HG03066 (cell line): Measurements from ENCODE around the gene STAG2.
"Not testable (repeated sequence)": the region's sequence is repeated elsewhere in the genome, so short reads cannot be mapped to it uniquely, and the experiment has no call there.

Experiments used
- ATAC-seq: cut with Tn5 transposase; IDR thresholded peaks from one replicate; pipeline ENCODE4 v1.9.1; 2021; ENCODE audit warnings: low read depth; ENCODE audit not compliant: unreplicated experiment

STAG2 gene

DNA sequence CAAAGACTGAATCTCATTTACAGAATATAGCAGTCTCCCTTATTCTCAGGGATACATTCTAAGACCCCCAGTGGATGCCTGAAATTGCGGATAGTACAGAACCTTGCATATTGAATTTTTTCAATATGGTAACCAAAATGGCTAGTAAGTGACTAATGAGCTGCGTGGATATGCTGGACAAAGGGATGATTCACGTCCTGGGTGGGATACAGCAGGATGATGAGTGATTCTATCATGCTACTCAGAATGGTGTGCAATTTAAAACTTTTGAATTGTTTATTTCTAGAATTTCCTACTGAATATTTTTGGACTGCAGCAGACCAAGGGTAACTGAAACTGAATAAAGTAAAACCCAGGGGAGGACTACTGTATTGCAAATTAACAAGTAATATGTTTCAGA is 66.7 kb downstream of the STAG2 start:
- ATAC-seq, result no peak

DNA sequence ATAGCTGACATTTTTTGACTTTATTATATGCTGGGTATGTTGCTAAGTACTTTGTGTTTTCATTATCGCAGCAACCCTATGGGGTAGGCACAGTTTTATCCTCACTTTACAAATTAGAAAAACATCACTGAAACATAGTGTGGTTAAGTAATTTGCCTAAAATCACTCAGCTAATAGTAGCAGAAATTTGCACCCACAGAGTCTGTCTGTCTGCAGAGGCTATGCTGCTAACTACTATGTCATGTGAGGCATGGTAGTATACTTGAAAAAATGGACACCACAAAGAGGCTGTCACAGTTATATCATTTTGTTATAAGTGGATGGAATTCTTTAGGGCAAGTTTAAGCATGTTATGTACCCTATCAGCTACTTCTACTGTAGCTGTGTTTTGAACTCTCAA is 69.0 kb downstream of the STAG2 start:
- ATAC-seq, result peak; percentile 90

DNA sequence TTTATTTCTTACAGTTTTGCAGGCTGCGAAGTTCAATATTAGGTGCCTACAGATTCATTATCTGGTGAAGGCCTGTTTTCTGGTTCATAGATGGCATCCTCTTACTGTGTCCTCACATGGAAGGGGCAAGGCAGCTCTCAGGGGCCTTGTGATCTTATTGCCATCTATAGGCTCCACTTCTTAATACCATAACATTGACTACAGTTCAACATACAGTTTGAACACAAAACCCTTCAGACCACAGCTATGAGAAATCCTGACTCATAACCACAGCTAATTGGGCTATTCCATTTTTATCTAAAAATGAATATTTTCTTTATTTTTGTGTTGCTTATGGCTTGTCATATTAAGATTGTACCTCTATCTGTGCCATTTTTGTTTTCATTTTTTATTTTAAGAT is 72.3 kb downstream of the STAG2 start:
- ATAC-seq, result no peak

DNA sequence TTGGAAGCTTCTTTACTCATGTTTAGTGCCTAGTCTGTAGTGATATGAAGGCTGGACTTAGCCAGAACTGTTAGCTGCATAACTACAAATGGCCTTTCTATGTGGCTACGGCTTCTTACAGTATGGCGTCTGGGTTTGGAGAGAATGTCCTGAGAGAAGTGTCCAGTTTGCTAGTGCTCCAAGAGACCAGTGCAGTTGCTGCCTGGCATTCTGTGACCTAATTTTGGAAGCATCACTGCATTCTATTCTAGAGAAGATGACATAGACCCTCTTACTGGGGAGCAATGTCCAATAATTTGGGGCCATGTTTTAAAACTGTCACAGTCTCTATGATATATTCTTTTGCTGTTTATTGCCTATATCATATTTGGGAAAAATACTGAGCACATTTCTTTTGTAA is 74.2 kb downstream of the STAG2 start:
- no peak for ATAC-seq

DNA sequence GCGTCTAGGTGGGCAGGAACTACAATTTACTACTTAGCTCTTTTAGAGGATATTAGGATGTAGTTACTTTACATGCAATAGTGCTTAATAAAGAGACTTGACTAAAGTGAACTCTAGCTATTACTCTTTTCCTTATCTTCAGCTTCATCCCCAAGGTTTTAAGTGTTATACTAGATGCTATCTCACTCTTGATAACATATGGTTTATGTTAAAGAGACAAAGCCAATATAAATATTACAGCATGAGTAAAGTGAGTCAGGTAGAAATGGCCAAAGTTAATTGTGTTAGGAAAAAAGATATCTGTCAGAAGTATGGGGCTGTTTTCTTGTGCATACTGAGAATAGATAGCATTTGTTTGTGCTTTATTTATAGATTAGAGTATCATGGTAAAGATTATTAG is 80.5 kb downstream of the STAG2 start:
- no peak for ATAC-seq

DNA sequence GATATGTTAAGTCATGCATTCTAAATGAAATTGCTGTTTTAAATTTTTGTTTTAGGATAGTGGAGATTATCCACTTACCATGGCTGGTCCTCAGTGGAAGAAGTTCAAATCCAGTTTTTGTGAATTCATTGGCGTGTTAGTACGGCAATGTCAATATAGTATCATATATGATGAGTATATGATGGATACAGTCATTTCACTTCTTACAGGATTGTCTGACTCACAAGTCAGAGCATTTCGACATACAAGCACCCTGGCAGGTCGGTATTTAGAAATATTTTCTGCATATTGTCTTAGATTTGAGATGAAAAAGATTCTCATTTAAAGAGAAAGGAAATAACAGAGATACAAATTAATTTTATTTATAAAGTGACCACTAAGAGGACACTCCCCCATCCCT is 83.6 kb downstream of the STAG2 start:
- no peak for ATAC-seq

DNA sequence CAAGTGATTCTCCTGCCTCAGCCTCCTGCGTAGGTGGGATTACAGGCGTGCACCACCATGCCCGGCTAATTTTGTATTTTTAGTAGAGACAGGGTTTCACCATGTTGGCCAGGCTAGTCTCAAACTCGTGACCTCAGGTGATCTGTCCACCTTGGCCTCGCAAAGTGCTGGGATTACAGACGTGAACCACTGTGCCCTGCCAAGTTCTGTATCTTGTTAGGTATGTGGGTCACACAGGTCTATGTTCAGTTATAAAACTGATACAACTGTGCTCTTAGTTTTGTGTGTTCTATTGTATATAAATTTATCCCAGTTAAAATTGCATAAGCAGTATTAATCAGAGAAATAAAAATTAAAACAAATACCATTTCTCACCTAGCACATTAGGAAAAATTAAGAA is 122.9 kb downstream of the STAG2 start:
- ATAC-seq, result not testable (repeated sequence)

DNA sequence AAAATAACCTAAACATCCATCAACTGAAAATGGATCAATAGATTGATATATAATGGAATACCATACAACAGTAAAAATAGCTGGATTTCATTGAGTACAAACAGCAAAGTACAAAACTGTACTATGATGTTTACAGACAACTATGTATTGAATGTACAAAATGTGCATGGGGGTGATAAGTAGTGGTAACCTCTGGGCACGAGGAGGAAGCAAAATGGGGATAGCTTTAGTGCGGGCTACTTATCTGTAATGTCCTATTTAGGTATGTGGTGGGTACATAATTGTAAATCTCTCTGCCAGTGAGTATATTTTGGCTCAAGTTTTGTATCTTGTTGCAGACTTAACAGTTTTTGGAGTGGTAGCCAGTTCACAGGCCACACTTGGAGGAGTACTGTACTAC is 123.6 kb downstream of the STAG2 start:
- ATAC-seq, result no peak

DNA sequence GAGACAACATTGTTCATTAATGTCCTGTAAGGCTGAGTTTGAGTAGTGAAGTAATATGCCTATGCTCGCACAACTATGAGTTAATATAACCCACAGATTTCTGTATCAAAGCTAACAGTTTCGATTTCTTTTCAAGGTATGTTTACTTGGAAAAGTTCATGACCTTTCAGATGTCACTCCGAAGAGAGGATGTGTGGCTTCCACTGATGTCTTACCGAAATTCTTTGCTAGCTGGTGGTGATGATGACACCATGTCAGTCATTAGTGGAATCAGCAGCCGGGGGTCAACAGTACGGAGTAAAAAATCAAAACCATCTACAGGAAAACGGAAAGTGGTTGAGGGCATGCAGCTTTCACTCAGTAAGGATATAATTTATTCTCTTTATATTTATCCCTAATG is 124.9 kb downstream of the STAG2 start:
- ATAC-seq, result no peak

DNA sequence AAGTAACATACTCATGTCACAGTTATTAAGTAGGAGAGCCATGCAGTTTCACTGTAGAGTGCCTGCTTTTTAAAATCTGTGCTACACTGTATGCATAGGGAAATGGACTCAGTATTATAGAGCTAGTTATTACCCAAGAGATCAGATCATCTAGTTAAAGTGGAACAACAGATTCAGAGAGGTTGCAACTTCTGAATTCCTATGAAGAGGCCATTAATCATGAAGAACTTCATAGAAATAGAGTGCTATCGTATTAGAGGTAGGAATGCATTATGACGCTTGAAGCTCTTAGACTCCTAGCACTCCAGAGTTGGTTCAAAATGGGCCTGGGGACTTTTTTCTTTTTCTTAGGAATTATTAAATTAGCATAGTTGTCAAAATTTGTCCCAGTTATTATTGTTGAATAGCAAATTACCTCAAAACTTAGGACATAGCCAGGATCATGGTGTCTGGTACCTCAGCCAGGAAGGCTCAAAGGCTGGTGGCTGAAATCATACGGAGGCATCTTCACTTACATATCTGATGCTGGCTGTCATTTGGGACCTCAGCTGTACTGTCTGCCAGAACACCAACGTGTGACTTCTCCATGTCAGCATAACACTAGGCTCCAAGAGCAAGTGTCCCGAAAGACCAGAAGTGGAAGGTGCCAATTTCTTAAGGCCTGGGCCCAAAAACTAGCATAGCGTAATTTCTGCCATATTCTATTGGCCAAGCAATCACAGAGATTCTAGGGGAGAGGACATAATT is 125.7 kb downstream of the STAG2 start:
- ATAC-seq, result no peak

DNA sequence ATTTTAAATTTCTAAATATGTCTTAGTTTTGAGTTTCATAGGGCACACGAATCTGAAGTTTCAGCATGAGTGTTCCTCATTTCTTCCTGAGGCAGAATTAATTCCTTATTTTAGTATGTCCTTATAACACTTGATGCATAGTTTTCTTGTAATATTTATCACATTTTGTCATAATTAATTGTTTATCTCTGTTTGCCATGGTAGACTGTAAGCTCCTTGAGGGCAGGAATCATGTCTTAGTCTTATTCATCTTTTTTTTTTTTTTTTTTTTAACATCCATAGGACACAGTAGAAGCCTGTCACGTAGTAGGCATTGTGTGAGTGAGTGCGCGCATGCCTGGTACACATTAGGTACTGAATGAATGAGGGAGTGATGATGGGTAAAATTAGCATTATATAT is 131.7 kb downstream of the STAG2 start:
- ATAC-seq, result no peak

DNA sequence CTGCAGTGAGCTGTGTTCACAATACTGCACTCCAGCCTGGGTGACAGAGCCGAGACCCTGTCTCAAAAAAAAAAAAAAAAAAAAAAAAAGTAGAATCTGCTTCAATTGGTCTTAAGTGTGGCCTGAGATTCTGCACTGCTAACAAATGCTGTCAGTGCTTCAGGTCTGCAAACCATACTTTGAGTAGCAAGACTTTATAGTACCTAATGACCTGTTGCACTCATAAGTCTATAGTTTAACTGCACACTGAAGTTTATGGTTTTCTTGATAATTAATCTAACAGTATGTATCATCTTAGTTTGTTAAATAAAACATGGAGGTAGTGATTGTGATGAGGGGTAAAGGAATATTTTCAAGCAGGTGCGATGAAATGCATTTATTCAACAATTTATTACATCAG is 135.6 kb downstream of the STAG2 start:
- no peak for ATAC-seq

DNA sequence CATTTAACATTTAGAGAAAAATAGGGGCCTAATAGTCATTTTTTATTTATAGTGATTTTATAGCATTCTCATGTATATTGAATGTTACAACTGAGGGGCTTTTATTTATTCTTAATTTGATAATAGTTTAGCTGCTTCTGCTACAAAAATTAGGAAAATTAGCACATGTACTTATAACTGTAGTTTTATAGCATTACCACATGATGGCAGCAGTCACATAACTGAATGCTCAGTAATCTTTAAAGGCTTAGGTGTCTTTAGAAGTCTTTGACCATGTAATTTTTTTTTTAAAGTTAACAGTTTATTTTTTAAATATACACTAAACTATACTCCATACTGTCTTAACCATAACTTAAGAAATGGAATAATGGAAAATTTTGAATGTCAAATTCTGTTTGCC is 136.6 kb downstream of the STAG2 start:
- no peak for ATAC-seq

DNA sequence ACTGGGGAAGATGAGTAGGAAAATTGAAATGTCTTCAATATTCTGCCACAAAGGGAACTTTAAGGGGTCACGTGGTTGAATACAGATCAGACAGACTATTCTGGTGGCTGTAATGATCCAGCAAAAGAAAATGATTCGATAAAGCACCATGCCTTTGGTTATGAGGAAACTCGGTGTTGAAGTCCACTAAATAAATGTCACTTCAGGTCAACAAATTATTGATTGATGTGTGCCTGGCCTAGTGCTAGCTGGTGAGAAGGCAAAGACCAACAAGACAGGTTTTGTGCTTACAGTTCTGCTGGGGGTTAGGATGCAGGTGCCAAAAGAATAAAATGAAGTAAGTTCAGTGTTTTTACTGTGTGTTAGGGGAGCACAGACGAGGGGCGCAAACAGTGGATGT is 142.5 kb downstream of the STAG2 start:
- no peak for ATAC-seq

DNA sequence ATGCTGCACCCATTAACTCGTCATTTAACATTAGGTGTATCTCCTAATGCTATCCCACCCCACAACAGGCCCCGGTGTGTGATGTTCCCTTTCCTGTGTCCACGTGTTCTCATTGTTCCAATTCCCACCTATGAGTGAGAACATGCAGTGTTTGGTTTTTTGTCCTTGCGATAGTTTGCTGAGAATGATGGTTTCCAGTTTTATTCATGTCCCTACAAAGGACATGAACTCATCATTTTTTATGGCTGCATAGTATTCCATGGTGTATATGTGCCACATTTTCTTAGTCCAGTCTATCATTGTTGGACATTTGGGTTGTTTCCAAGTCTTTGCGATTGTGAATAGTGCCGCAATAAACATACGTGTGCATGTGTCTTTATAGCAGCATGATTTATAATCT is 143.0 kb downstream of the STAG2 start:
- ATAC-seq, result not testable (repeated sequence)

DNA sequence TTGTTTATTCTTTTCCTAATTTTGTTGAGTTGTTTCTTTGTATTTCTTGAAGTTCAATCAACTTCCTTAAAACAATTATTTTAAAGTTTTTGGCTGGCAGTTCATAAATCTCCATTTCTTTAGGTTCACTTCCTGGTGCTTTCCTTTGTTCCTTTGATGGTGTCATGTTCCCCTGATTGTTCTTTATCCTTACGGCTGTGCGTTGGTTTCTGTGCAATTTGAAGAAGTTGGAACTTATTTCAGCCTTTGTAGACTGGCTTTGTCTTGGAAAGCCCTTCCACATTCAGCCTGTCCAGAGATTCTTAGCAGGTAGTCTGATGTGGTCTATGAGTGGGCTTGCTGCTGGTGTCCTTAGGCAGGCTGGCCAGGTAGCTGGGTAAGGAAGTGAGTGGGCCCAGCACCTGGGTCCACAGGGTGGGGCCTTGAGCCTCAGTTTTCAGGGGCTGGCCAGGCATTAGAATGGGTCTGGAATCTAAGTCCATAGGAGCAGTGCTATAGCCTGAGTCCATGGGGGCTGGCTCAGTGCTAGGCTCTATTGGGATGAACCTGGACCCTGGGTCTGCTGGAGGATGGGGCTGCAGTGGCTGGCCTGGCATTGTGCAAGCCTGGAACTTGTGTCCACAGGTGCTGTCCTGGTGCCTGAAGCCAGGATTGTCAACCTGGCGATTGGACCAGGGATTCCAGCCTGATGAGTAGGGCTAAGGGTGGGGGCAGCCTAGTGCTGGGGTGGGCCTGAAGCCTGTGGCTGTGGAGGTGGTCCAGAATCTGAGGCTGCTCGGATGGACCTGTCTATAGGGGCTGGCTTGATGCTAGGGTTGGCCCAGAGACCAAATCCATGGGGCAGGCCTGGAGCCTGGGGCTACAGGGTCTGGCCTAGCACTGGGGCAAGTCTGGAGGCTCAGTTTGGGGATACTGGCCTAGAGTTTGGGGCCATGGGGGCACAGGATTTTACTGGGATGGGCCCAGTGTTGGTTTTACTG is 152.4 kb downstream of the STAG2 start:
- ATAC-seq, result no peak

DNA sequence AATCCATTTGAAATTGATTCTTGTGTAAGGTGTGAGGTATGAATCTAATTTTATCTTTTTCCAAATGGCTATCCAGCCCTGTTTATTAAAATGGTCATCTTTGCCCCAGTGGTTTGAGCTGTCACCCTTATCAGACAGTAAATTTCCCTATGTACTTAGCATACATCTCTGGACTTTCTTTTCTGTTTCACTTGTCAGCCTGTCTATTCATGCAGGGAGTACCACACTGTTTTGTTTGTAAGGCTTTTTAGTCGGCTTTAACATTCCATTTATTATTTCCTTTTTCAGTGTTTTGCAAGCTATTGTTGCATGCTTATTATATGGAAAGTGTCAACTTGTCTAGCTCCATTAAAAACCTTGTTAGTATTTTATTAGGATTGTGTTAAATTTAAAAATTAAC is 155.8 kb downstream of the STAG2 start:
- ATAC-seq, result no peak

DNA sequence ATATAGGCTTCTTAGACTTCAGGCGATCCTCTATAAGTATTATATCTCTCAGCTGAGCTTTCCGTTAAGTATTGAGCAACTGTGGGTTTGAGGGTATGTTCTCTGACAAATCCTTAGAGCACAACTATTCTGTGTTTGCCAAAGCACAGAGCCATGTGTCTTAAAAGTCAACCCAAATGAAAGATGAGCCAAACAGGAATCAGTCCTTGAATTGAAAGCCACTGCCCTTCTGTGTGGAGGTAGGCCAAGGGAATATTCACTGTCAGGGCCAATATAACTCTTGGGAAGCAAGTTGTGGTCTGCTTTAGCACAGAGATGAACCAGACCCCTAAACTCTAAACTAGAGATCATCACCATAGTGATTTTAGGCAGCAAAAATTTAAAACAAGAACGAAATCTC is 164.0 kb downstream of the STAG2 start:
- ATAC-seq, result no peak

DNA sequence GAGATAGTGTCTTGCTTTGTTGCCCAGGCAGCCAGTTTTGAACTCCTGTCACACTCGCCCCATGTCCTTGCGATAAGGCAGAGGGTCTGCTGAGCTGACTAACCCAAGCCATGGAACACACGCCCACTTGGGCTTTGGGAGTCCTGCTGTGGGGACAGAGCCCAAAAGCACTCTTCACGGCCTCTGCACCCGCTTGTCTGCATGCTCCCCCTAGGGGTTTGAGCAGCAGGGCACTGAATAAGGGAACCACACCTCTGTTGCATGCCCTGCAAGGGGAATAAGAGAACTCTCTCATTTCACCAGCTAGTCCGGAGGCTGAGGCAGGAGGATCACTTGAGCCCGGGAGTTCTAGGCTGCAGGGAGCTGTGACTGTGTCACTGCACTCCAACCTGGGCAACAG is 166.0 kb downstream of the STAG2 start:
- no peak for ATAC-seq

DNA sequence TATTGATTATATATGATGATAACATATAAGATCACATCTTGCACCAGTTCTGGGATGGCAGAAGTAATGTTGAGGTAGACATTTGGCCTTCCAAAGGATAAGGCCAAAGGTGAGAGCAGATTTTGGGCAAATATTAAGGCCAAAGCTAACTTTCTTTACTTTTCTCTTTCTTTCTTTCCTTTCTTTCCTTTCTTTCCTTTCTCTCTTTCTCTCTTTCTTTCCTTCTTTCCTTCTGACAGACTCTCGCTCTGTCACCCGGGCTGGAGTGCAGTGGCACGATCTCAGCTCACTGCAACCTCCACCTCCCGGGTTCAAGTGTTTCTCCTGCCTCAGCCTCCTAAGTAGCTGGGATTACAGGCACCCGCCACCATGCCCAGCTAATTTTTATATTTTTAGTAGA is 170.9 kb downstream of the STAG2 start:
- ATAC-seq, result not testable (repeated sequence)

DNA sequence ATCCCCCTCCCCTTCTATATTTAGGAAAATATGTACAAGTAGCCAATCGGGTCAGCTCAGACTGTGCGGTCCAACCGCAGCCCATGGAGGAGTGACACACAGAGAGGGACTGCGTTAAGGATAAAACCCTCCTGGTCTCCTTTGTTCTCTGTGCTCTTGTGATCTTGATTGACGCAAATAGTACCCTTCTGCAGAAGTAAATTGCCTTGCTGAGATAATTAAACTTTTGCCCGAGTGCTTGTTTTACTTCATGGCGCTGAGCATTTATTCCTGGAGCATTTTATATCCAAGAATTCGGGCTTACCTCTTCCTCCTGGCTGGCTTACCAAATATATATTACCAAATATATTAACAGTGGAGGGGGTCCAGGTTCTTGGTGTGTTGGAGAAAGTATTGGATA is 184.2 kb downstream of the STAG2 start:
- ATAC-seq, result no peak

DNA sequence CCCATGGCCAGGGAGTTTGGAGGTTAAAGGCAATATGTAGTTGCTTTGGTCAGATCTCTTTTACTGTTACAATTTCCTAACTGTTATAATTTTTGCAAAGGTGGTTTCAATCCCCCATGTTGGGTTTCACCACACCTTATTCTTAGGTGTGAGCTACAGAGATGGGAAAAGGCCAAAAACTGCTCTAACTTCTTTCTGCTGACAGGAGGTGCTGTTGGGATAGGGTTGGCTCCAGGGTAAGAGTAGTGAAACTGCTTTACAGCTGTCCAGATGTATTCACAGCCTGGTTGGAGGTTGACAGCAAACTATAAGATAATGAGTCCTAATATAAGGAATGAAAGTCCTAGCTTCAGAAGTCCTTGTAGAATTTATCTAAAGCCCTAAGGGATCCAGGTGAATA is 189.7 kb downstream of the STAG2 start:
- no peak for ATAC-seq
